GM19240 (cell line): ENCODE data around the gene SEC16A.
"Not testable (repeated sequence)": the region's sequence is repeated elsewhere in the genome, so short reads cannot be mapped to it uniquely, and the experiment has no call there.

Experiments
- DNase-seq: peaks from one replicate; pipeline ENCODE4 v3.0.0; 2011; ENCODE audit warnings: low spot score; ENCODE audit not compliant: insufficient read length

SEC16A gene

DNA sequence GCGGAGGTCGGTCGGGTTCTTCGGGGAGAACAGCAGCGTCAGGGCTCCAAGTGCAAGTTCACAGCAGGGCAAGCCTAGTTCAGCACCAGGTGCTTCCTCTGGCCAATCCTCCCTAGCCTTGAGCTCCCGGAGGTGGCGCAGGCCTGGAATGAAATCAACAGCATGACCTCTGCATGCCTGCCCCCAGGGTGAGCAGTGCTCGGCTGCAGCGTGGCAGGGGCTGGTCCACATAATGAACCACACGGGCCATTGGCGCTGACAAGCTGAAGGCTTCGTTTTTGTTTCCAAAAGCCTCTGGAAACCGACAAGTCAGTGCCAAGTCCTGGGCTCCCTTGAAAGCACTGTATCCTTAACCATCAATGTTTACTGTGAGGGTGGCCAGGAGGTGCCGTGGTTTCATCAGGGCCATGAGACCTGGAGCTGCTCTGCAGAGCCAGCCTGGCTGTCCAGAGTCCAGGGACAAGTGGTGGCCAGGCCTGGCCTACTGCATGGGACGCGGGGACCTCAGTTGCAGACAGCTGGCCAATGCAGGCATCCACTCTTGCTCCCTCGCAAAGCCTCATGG is 41.1 kb downstream of the SEC16A start:
- no peak for DNase-seq

DNA sequence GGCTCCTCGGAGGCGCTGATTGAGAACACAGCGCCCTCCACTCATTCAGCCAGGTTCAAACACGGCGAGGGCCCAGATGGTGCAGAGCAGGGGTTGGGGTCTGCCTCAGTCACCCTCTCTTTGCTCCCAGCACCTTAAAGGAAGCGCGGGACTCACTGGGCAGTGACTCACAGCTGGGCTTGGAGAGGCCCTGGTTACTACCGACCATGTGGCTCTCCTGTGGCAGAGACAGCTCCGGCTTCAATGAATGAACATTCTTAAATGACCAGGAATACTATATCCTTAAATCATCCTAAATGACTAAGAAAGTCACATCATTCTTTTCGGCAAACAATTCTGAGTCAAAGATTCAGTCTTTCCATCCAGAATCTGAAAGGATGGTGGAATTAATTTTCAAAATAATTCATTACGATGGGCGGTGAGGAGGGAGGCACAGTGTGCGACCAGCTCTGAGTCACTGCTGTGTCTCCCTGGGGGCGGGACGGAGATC is 41.6 kb downstream of the SEC16A start:
- DNase-seq: no peak

DNA sequence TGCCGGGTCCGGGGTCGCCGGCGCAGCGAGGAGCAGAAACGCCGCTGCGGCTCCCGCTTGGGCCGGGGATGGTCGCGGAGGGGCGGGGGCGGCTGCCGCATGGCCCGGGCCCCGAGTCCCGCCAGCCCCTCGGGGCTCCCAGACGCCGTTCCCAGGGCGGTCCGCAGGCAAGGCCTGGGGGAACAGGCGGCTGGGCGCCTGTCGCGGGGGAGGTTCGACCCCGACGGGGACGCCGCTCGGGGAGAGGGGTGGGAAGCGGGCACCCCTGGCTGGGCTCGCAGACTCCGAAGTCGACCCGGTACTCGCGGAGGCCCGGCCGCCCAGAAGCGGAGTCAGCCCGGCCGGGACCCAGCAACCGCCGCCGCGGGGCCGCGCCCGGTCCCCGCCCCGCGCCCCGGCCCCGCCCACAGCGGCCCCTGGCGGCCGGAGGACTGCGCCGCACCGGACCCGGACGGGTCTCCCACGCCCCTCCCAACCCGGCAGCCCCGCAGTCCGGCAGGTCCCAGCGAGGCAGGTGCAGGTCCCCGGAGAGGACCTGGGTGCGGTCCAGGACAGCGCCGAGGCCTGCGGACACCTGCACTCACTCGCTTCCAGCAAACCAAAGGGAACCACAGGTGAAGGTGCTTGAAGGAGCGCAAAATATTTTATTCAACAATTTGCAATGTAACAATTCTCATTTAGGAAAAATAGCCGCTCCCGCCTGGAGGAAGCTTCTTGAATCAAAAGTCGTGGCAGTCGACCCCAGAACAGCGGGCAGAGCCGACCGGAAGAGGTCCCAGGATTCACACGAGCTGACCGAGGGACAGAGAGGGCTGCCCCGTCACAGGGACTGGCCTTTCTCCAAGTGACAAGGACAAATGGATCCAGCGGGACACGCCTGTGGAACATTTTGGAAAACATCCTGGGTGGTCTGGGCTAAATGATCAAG is 43.1 kb downstream of the SEC16A start, which contains the start of gene INPP5E:
TSS of gene INPP5E (minus strand) at position 365 of the 928 bp plus-strand sequence. CDS start 426 bp downstream, outside the sequence.
- DNase-seq: peak; percentile 93

- DNase-seq: peak; percentile 68
Measured at GRCh38 chr9:136438548-136439480, 44.0 kb downstream of the SEC16A start.

- DNase-seq: no peak
Measured at GRCh38 chr9:136437839-136438547, 44.8 kb downstream of the SEC16A start.

DNA sequence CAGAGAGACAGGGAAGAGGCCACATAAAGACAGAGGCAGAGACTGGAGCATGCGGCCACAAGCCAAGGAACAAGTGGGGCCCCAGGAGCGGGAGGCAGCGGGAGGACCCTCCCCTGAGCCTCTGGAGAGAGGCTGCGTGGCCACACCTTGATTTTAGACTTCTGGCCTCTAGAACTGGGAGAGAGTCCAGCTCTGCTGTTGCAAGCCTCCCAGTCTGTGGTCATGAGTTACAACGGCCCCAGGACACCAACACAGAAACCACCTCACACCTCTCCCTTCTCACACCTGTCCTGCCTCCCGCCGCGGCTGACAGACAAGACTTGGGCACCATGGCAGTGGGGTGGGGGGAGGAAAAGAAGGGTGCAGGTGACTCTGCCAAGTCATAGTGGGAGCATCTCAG is 45.4 kb downstream of the SEC16A start:
- no peak for DNase-seq

- DNase-seq: no peak
Measured at GRCh38 chr9:136436055-136436634, 46.7 kb downstream of the SEC16A start.

- DNase-seq: no peak
Measured at GRCh38 chr9:136434580-136435169, 48.2 kb downstream of the SEC16A start.

DNA sequence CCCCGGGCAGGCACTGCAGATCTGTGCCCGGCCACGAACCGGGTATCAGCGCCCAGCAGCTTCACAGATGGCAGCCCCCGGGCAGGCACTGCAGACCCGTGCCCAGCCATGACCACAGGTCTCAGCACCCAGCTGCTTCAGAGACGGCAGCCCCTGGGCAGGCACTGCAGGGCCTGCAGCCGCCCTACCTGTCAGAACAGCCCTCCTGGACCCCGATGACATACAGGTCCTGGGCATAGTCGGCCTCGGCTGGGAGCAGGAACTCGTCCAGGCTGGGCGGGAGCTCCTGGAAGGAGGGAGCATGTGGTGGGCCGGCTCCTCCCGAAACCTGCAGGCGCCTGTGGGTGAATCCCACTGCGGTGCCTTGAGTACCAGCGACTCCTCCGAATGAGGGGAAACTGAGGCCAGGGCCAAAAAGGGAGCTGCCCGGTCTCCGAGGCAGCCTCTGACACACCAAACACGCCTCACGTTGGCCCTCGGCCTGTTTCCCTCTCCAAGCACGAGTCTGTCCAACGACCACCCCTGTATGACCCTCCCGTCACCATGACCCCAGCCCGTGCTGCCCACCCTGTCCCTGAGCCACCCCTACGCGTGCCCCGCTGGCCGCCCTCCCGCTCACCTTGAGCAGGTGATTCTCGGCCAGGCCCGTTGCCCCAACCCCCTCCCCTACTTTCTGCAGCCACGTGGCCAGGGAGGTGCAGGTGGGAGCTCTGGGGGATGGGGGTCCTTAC is 48.8 kb downstream of the SEC16A start:
- no peak for DNase-seq

GRCh38 chr9:136433043-136433715 is 49.7 kb downstream of the SEC16A start:
- DNase-seq: no peak

DNA sequence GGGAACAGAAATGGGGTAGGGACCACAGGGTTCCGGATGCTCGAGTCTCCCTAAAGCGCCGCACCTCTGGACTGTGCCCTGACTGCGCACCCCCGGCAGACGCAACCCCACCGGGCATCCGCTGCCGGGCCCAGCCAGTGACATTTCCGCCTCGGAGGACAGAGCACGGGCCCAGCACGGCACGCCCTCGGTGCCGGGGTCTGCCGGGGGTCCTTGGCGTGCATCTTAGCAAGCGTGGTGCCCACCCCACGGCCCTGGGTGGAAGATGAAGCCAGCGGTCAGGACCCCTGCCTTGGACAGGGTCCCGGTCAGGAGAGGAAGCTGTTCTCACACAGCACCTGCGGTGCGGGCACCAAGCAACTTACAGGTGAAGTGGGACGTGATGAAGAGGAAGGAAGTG is 50.2 kb downstream of the SEC16A start:
- DNase-seq: no peak

DNA sequence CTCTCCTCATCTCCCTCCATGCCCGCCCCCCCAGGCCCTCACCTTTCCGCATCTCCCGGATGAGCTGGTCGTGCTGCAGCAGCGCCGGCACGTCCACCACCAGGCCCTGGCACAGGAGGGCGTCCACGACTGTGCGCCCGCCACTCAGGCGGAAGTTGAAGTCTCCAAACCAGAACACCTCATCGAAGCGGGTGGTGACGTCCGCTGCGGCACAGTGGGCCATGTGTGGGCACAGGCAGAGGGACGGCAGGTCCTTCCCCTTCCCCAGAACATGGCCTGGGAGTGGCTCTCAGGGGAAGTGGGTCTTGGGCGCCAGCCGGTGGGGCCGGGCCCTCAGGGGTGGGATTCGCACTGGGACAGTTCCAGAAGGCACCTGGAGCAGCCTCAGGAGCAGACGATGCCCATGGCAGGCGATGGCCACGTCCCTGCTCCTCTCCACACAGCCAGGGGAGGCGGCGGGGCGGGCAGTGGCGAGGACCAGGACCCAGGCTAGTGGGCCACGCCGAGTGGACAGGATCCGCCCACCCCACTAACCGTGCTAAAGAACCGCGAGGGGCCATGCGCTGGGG is 51.0 kb downstream of the SEC16A start:
- no peak for DNase-seq

- DNase-seq: no peak
Measured at GRCh38 chr9:136430588-136431234, 52.1 kb downstream of the SEC16A start.

DNA sequence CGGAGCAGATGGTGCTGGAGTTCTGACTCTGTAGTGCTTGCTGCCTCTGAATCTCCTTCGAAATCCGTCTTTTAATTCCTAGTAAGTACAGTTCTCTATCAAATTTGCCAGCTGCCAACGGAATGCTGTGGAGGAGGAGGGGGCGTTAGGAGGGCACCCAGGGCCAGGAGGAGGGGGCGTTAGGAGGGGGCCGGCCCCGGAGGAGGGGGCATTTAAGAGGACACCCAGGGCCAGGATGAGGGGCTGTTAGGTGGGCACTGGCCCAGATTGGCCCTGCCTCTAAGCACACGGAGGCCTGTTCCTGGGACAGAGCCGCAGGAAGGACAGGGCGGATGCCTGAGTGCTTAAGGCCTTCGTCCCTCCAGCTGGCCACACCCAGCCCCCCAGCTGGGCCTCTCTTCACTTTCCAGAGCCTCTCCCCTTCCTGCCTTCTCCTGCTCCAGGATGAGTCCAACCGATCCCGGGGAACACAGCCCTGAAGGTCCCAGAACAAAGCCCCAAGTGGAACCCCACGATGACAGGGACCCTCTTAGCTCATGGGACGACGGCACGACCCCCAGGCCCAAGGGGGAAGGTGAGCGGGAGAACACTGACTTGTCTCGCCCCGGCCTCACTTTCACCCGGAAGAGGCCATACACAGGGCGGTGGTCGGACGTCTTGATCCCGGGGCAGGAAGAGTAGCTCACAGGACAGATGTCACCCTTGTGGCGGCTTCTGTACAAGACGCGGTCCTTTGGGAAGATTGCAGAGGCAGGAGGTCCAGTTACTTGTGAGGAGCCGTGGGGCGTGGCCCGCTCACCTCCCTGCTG is 53.0 kb downstream of the SEC16A start:
- DNase-seq: no peak

DNA sequence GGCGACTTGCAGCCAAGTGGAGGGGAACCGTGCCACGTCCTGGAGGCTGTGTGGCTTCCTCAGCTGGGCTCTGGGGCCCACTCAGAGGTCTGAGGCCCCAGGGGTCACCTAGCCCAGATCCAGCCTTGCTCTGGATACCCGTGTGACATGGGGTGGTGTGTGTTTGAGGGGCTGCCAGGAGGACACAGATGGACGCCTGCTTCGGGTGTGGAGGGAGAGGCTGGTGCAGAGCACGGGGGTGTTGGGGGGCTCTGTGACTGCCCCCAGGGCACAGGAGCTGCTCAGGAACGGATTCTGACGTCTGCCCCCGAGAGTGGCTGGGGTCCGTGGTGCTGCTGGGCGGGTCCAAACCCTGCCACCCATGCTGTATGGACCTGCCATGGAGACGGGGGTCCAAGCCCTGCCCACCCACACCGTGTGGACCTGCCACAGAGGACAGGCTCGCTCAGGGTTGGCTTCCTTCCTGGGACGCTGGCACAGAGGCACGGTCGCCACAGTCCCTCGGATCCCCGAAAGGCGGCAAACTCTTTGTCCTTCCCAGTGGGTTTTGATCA is 53.7 kb downstream of the SEC16A start:
- DNase-seq: no peak

- no peak for DNase-seq
Measured at GRCh38 chr9:136426787-136427186, 56.1 kb downstream of the SEC16A start.

DNA sequence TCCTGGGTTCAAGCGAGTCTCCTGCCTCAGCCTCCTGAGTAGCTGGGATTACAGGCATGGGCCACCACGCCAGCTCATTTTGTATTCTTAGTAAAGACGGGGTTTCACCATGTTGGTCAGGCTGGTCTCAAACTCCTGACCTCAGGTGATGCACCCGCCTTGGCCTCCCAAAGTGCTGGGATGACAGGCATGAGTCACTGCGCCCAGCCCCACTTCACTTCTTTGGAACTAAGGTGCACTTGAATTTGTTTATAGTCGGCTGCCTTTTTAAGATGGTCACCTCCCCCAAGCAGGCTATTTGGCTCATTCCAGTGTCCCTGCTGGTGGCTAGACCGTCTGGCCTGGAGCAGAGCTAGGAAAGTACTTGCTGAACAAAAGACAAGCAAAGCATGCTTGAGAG is 57.5 kb downstream of the SEC16A start:
- DNase-seq: not testable (repeated sequence)
